GM12878 (cell line): ENCODE measurements around the gene ABCF3.

Experiments used
- CBFB ChIP-seq: IDR thresholded peaks from 2 replicates; pipeline ENCODE4 v1.6.1; 2016; ENCODE audit warnings: antibody characterized with exemption, low read depth
- CTCF ChIP-seq, 3 experiments: IDR thresholded peaks in 2 of 3; conservative IDR thresholded peaks in 1 of 3; 2 replicates each; pipeline ENCODE4 v1.5.1; 2011; ENCODE audit warnings: low read depth in 3 of 3, low read length in 3 of 3, mild to moderate bottlenecking in 3 of 3, control low read depth in 2 of 3, moderate library complexity in 2 of 3, inconsistent platforms in 1 of 3, mixed read lengths in 1 of 3; ENCODE audit not compliant: control insufficient read depth in 2 of 3, insufficient read depth in 1 of 3; ENCODE audit errors: extremely low read depth in 1 of 3
- FOS ChIP-seq: IDR thresholded peaks from 3 replicates; pipeline ENCODE4 v1.6.1; 2011; ENCODE audit warnings: borderline replicate concordance; ENCODE audit not compliant: insufficient read length; ENCODE audit errors: extremely low read depth
- GABPA ChIP-seq: IDR thresholded peaks from 2 replicates; pipeline ENCODE4 v1.6.1; 2014; ENCODE audit warnings: antibody characterized with exemption, low read depth, mild to moderate bottlenecking, inconsistent platforms
- JUND ChIP-seq: IDR thresholded peaks from 2 replicates; pipeline ENCODE4 v1.6.1; 2012; ENCODE audit warnings: low read depth, mild to moderate bottlenecking, low read length, improper control_type of control experiment, moderate library complexity
- NBN ChIP-seq: fragments of 450-650 bp; IDR thresholded peaks from 2 replicates; pipeline ENCODE4 v1.6.1; 2016
- ZBED1 ChIP-seq: IDR thresholded peaks from 2 replicates; pipeline ENCODE4 v1.6.1; 2016; ENCODE audit warnings: borderline replicate concordance
- ZNF274 ChIP-seq: IDR thresholded peaks from one replicate; pipeline ENCODE4 v1.8.0; 2011; ENCODE audit not compliant: insufficient read length, insufficient read depth

- no peak for TF ChIP-seq ZBED1
- no peak for TF ChIP-seq CTCF (IDR thresholded peaks at IDR 0.05 in 2 of 3, conservative IDR thresholded peaks at IDR 0.05 in 1 of 3; ENCODE audit: control insufficient read depth in 2 of 3, extremely low read depth in 1 of 3, insufficient read depth in 1 of 3, low read depth in 3 of 3, low read length in 3 of 3)
- no peak for TF ChIP-seq NBN
- no peak for TF ChIP-seq CBFB
- TF ChIP-seq JUND = no peak
- no peak for TF ChIP-seq GABPA
- no peak for TF ChIP-seq FOS
- TF ChIP-seq ZNF274 = no peak
These were observed 13.2 kb upstream of the ABCF3 start for GRCh38 chr3:184172681-184173373.
